ENCODE results near the gene ZNF488. TPM values are rescaled to one million over a fixed set of nuclear protein-coding genes. Genes with fewer than 3 reads are reported as not detected.

The ZNF488 gene
- total and polyA plus RNA-seq, 10 of the 15 experiments (the other 5 are each of a cell fraction or from before 2014, with no cell fraction given): not detected

GRCh38 chr10:47414227-47414592, 30.1 kb upstream of the ZNF488 start (continued):
- TF ChIP-seq NKRF (conservative IDR thresholded peaks at IDR 0.05) (no peak), RBBP5 (conservative IDR thresholded peaks at IDR 0.05) (no peak), EP300 (IDR thresholded peaks at IDR 0.05; ENCODE audit: borderline replicate concordance in 1 of 2, control insufficient read depth in 1 of 2, low read depth in 2 of 2, low read length in 2 of 2) (no peak)

DNA sequence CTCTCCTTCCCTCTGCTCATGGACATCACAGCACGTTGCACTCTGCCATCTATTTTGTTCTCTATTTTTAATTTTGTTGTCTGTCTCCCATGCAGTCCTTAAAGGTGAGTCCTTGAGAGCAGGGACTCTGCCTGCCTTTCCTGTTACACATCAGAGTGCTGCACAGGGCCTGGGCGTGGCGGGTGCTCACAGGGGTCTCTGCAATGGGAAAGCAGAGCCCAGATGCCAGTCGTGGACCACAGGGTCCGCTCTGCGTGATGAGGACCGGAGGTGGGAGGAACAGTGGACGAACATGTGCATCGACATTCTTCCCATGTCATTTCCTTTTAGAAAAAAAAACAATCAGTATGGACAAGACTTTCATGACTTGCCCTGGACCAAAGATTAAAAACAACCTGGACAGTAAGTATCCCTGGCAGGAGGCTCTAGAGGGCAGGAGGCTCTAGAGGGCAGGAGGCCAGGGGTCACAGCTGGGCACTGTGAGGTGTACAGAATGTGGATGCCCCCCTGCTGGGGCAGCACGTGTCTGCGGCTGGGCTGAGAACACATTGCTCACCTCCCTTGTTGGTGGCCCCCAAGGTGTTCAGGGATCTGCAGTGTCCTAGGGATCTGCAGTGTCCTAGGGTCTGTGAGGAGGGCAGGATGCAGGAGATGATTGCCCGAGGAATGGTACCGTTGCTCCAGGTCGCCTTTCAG, 29.6 kb upstream of the ZNF488 start:
- WGBS (ENCODE audit: insufficient coverage, insufficient replicate concordance, low lambda C conversion rate, missing lambda C conversion rate): 11% methylated on average over 14 of the region's 14 CpGs
- Histone ChIP-seq H3K9me3 (replicated peaks; ENCODE audit: control insufficient read depth, insufficient read depth, low read length) (no peaks in the 10 kb centered on the region), H3K4me2 (ENCODE audit: control insufficient read depth, insufficient read depth) (no peak overlapping the region), H3K27ac (ENCODE audit: control insufficient read depth, insufficient read depth) (no peak overlapping the region), H3K4me3 (no peak overlapping the region), H3K4me1 (ENCODE audit: control insufficient read depth, insufficient read depth, low read length) (no peaks in the 10 kb centered on the region), H3K79me2 (ENCODE audit: control insufficient read depth, insufficient read depth, low read length) (no peaks in the 10 kb centered on the region), H3K9ac (ENCODE audit: control insufficient read depth, insufficient read depth, low read length) (no peak overlapping the region), H3K27me3 (replicated peaks in 1 of 2; ENCODE audit: control insufficient read depth in 2 of 2, insufficient read depth in 2 of 2, low read length in 1 of 2) (no peaks in the 10 kb centered on the region), H4K20me1 (ENCODE audit: control insufficient read depth, insufficient read depth) (no peaks in the 10 kb centered on the region), H2AFZ (ENCODE audit: control insufficient read depth, low read depth, low read length) (no peak overlapping the region), H3K36me3 (ENCODE audit: control insufficient read depth in 2 of 2, insufficient read depth in 2 of 2, low read length in 1 of 2) (no peaks in the 10 kb centered on the region)
- in situ Hi-C loops (cut with MboI) (no loop called here), intact Hi-C loops (cut with micrococcal nuclease; ENCODE audit: unreplicated experiment) (no loop called here)
- ChIA-PET CTCF (no interaction called here), POLR2A (no interaction called here), RAD21 (ENCODE audit: unreplicated experiment) (no interaction called here), SMC1A (ENCODE audit: uncharacterized antibody, unreplicated experiment) (no interaction called here)
- no TSS peak for BruUV-seq (replicated peaks)
- FAIRE-seq: no peak
- no peak for DNase-seq (ENCODE audit: low read depth, low spot score)
- ATAC-seq: no peak
- TF ChIP-seq CEBPB (IDR thresholded peaks at IDR 0.05; ENCODE audit: borderline replicate concordance in 1 of 2, low read depth in 2 of 2, low read length in 2 of 2) (no peak), TCF3 (IDR thresholded peaks at IDR 0.05; ENCODE audit: borderline replicate concordance, insufficient read depth, low read depth, low read length) (no peak), POLR2AphosphoS5 (IDR thresholded peaks at IDR 0.05; ENCODE audit: low read length) (no peak), PBX3 (IDR thresholded peaks at IDR 0.05; ENCODE audit: insufficient replicate concordance, low read depth, low read length) (no peak), PML (IDR thresholded peaks at IDR 0.05; ENCODE audit: low read length) (no peak), MYB (IDR thresholded peaks at IDR 0.05; ENCODE audit: borderline replicate concordance, low read depth, low read length) (no peak), YY1 (IDR thresholded peaks at IDR 0.05; ENCODE audit: low read depth, low read length) (no peak), NFIC (IDR thresholded peaks at IDR 0.05; ENCODE audit: low read depth, low read length) (no peak)
